KBM-7 (cell line): ENCODE measurements around the gene PHLDB1.

Source experiments
- DNase-seq: peaks from one replicate; pipeline ENCODE4 v3.0.0-alpha.2; 2015
- in situ Hi-C: fragments of 300-500 bp; cut with MboI; formaldehyde crosslinking; loops from 2 replicates; pipeline ENCODE4 v1.14.3; 2020; ENCODE audit warnings: low sequenced_read_pairs, low pct_unique_long_range_greater_than_20kb, mixed read lengths

The PHLDB1 gene

DNA sequence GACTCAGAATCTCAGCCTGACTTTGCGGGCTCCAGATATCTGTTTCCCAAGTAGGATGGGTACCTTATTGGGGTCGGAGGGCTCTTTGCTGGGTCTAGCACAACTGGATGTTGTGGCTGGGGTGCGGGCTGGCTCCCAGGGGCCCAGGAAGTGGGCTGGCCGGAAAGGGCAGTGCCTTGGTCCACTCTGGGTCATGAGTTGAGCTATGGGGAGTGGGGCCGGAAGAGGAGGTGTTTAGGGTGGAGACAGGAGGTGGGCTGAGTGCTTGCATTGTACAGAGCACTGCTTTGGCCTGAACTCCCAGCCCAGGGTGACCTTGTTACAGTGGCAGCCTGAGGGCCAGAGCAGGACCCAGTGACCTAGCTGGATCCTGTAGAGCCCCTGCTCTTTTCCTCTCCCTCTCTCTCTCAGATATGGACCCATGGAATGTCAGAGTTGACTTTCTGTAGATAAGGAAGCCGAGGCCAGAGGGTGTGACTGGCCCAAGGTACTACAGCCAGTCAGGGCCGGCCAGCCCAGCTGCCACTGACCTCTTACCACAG lies 13.2 kb downstream of the PHLDB1 start:
- DNase-seq = no peak
- in situ Hi-C loops = no loop called here

DNA sequence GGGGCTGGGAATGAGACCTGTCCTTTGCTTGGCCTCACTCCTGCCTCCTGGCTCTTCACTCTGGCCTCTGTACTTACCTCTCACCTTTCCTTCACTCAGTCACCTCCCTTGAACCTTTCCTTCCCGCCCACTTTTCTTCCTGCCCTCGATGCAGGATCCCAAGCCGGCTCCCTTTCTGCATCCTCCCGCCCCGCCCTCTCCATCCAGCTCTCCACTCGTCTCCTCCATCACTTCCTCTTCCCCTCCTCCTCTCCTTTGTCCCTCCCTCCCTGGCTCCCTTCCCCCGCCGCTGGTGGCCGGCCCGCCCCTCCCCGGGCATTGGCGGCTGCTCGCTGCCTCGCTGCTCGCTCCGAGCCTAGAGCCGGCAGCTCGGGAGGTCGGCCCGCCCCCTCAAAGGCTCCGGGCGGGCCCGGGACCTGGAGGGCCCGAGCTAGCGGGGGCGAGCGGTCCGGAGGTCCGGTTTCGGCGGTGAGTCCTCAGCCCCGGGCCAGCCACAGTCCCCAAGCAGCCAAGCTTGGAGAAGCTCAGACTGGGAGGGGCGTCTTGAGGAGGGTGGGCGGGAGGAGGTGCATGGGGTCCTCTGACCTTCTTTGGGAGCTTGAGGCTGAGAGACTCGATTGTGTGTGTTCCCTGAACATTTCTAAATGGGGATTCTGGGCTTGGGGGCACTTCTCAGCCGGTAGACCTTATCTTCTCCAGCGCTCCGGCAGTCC lies 13.8 kb downstream of the PHLDB1 start:
- in situ Hi-C loops = no loop called here
- peak; percentile 72 for DNase-seq

DNA sequence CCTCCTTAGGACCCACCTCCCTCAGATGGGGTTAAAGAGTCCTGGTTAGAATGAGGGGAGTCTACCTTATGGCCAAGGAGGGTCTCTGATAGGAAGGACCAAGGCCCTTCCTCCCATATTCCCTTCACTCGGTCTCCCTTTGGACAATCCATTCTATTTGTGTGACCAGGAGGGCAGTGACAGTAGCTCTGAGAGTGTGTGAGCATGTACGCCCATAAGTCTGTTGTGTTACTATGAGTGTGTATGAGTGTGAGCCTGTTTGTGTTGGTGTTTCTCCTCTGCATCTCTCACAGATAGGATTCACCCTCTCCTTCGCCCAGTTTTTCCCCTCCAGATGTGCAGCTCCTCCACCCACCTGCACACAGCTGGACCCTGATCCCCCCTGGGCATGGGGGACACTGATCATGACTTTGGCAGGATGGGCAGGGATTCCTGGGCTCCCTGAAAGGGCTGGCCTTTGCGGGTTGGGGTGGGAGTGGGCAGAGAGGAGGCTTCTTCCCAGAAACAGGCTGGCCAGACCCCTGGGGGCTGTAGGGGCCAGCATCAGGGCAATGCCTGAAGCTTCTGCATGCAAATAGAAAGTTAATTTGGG lies 14.5 kb downstream of the PHLDB1 start:
- in situ Hi-C loops = no loop called here
- no peak for DNase-seq

DNA sequence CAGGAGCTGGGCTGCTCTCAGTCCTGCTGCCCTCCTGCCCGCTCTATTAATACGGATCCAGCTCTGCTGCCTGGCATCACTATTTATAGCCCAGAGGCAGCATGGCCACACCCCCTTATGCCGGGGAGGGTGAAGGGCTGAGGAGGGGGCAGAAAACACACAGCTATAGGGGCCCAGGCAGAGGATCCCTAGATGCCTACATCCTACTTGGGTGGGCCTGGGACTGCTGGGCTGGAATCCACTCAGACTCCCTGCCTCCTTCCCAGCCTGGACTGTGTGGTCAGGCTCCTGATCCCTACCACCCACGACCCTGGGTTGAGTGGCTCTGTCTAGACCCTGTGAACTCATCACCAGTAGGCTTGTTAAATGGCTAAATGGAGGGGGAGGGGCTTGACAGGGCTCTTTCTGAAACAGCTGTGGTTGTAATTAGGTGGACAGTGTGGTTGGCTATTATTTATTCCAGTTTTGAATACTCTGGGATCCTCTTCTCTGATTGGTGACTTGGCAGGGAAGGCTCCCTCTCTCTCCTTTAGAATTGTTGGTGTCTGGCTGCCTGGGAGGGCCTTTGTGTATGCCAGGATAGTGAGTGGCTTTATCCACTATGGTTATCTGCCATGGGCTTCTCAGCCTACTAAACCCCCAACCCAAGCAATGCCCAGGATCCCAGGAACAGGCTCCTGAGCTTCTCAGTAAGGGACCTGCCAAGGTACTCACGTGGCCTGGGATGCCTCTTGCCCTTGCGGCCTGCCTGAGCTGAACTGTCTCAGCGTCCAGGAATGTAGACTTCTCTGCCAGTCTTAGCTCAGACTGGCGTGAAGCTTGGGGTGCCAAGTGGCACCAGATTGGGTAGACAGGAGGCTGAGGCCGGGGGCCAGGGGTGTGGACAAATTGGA lies 15.2 kb downstream of the PHLDB1 start:
- in situ Hi-C loops = no loop called here
- DNase-seq = no peak

DNA sequence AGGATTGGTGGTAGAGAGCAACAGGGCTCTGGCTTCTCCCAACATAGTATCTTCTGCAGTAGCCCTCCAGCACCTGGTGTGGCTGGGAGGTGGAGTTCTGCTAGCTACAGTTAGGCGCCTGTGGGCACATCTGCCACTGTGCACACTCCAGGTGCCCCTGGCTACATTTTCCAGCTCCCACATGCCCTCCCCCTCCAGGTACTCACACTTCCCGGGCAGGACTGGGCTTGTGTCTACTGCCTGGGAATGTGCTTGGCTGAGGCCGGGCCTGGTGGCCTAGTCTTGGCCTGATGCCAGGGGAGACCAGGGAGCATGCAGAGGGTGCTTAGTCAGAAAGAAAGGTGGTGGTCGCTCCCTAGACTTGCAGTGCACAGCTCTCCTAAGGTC lies 15.8 kb downstream of the PHLDB1 start:
- in situ Hi-C loops = no loop called here
- no peak for DNase-seq

DNA sequence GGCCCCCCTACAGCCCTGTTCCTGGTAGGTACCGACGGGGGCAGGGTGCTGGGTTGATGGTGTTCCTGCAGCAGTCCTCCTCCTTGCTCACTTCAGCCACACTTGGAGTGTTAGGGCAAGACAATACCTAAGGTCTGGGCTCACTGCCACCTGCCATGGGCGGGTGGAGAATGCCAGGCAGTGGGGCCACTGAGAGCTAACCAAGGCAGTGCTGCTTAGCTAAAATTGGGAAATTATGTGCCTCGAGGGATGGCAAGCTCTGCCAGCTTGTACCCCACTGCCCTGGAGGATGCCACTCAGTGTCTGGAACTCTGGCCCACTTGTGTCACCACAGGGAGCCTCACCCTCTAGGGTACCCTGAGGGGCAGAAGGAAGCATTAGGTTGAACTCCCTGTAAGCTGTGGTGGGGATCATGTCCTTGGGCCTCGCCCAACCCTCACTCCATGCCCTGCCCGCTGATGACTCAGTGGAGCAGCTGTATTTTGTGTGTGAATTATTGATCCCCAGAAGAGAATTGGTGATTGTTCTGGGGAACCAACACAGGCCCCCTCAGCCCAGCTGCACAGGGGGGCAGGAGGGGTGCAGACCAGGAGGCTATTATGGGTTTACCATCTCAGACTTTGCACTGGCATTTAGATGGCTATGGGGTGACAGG lies 17.7 kb downstream of the PHLDB1 start:
- no peak for DNase-seq
- in situ Hi-C loops = no loop called here

DNA sequence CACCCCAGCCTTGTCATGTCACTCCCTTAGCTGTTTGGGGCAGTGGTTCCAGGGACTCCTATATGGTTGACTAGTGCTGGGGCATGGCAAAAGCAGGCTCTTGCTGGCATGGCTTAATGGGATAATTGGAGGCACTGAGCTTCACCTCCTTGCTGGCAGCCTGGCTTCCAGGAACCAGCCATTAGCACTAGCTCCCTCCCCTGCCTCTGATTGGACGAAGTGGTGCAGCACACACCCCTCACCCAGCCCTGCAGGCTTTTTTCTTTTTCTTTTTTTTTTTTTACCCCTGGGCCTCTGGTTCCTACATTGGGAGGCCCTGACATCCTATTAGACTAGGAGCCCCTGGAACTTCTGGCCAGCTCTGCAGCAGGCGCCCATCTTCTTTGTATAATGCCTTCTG lies 18.6 kb downstream of the PHLDB1 start:
- in situ Hi-C loops = no loop called here
- DNase-seq = peak; percentile 19

DNA sequence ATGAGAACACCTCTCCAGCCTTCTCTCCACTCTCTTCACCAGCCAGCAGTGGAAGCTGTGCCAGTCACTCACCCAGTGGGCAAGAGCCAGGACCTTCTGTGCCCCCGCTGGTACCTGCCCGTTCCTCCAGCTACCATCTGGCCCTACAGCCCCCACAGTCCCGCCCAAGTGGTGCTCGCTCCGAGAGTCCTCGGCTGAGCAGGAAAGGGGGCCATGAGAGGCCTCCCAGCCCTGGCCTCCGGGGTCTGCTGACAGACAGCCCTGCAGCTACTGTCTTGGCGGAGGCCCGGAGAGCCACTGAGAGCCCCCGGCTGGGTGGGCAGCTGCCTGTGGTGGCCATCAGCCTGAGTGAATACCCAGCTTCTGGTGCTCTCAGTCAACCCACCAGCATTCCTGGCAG lies 20.2 kb downstream of the PHLDB1 start:
- in situ Hi-C loops = no loop called here
- no peak for DNase-seq

DNA sequence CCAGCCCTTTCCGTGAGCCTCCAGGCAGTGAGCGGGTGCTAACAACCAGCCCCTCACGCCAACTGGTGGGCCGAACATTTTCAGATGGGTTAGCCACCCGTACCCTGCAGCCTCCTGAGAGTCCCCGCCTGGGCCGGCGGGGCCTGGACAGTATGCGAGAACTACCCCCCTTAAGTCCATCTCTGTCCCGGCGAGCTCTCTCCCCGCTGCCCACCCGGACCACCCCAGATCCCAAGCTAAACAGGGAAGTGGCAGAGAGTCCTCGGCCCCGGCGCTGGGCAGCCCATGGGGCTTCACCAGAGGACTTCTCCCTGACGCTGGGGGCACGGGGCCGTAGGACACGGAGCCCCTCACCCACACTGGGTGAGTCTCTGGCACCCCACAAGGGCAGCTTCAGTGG lies 20.6 kb downstream of the PHLDB1 start:
- in situ Hi-C loops = no loop called here
- no peak for DNase-seq

DNA sequence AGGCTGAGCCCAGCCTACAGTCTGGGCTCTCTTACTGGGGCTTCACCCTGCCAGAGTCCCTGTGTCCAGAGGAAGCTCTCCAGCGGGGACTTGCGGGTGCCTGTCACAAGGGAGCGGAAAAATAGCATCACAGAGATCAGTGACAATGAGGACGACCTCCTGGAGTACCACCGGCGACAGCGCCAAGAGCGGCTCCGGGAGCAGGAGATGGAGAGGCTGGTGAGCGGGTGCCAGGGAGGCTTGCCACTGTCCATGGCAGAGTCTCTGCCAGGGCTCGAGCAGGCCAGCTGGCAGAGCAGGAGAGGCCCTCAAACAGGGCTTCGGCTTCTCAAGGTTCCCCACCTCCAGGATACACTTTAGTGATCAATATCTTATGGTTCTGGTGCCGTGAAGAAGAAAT lies 21.0 kb downstream of the PHLDB1 start:
- no peak for DNase-seq
- in situ Hi-C loops = no loop called here

DNA sequence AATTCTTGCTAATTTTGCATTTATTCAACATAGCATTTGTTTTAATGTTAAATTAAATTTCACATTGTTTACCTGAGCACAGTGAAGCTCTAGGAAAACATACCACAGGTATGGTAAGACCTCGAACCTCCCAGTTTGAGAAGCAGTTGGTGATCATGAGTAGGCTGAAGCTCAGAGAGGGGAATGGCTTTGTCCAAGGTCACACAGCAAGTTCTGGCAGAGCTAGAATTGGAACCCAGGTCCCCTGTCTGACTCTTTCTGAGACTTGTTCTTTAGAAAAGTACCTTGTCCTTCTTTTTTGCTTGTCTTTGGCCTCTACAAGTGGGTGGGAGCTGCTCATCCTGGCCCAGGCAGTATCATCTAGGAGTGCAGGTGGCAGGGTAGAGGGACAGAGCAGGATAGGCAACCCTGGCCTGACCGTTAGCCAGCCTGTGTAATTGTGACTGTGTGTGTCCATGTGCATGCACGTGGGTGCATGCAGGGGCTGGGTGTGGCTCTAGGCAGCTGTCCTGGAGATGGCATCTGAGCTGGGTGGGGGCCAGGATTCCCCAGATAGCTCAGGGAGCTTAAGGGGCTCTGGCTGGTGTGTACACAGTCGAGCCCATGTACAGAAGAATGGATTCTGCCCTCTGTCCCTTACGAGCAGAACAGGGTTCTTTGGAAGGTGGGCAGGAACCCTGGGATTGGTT lies 21.6 kb downstream of the PHLDB1 start:
- DNase-seq = no peak
- in situ Hi-C loops = no loop called here

DNA sequence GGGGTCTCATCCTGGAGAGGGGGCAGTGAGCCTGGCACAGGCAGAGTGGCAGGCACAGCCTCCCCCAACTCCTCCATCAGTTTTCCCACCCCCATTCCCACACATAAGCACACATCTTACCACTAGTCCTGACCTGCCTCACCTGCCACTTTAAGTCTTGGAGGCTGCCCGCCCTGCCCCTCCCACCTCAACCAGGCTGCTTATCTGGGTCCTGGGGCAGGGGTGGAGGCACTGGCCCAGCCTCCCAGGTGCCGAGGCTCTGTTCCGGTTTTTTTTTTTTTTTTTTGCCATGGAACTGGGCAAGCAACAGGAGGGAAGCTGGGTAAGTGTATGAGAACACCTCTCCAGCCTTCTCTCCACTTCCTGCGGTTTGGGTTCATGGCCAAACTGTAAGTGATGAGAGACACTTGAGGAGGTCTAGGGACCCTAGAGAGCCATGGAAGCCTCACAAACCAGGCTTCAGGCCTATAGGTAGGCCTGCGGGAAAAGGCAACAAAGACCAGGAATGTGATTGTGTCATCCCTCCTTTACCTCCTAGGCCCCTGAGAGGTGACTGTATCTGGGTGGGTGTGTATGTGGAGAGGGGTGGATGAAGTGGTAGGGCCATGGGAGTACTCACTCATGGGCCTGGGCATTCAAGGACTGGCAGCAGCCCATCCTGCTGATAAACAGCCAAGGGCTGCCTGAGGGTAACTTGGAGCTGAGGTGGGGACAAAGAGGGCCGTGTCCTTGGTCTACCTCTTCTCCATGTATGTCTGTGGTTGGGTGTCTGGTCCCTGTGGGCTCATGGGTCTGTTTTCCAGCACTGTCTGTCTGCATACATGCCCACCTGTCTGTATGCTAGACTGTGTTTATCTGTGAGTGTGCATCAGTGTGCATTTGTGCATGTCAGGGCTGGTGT lies 22.6 kb downstream of the PHLDB1 start:
- in situ Hi-C loops = no loop called here
- no peak for DNase-seq

DNA sequence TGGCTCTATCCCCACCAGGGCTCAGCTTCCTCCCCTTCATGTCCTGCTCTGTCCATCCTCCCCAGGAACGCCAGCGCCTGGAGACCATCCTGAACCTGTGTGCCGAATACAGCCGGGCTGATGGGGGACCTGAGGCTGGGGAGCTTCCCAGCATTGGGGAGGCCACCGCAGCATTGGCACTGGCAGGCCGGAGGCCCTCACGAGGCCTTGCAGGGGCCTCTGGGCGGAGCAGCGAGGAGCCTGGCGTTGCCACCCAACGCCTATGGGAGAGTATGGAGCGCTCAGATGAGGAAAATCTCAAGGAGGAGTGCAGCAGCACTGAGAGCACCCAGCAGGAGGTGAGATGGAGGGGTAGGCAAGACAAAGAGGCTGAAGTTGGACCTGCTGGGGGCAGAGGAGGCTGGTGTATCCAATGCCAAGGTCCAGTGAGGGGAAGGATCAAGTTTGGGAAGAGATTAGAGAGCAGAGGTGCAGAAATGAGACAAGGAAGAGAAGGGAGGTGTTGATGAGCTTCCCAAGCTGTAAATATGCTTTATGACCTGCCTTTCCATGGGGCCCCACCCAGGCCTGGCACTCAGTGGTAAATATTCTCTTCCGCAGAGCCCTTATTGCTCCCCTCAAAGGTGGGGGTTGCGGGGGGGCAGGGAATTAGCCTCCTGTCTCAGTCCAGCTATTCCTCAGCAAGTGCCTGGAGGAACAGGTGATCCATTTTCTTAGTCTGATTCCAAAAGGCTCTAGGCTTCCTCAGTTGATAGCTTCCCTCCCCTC lies 23.9 kb downstream of the PHLDB1 start:
- in situ Hi-C loops = no loop called here
- DNase-seq = no peak

DNA sequence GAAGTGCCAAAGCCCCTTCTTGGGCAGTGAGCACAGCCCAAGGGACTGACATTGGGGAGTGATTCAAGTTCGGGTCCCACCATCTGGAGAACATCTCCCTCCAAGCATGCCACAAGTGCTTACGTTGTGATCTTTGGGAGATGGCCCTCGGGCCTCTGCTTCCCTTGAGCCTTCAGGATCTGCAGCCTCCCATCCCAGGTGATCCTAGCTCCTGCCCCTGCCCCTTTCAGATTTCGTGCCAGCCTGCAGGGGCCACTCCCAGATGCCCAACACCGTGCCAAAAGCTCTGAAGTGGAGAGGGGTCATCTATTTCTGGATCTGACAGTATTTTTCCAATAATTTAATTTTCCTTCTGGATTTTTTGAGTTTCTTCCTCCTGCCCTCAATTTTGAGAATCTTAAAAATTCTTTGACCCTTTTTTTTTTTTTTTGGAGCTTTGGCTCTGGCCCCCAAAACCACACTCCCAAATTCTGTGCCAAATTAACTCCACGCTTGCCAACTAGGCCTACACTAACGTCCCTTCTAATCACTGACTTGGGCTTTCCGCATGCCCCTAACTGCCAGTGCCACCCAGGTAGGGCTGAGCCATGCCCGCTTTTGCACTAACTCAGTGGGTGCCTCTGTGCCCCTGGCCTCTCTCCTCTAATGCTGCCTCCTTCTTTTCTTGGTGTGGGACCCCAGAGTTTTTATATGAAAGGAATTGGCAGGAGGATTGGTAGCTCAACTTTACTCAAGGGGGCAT lies 25.3 kb downstream of the PHLDB1 start:
- in situ Hi-C loops = no loop called here
- no peak for DNase-seq

DNA sequence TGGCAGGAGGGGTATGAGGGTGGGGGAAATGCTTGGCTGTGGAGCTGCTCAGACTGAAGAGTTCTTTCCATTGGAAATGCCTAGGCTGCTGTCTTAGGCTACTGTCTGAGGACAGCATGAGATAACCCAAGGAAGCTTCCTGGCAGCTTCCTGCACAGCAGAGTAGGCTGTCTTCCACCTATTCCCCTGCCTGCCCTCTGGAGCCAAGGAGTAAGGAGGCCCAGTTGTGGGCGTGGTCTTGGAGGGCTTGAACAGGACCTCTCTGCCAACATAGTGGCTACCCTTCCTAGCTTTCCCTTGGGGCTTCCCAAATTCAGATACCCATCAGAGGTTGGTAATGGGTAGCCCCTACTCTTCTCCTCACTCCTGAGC lies 25.9 kb downstream of the PHLDB1 start:
- DNase-seq = no peak
- in situ Hi-C loops = no loop called here

DNA sequence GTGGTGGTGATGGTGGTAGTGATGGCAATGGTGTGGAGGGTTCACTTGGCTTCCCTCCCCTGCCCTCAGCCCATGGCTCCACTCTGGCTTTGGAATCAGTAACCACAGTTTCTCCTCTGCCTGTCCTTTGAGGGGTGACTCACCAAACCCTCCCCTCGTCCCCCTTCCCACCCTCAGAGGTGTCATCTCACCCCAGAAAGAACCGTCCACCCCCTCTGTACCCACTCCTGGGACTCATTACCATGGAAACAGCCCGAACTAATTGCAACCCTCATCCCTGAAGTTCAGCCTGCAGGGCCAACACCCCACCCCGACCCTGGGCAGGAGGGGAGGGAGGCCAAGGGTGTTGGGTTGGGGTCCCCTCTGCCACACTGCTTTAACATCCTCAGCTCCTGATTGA lies 26.6 kb downstream of the PHLDB1 start:
- DNase-seq = no peak
- in situ Hi-C loops = no loop called here
